H9 (cell line): ENCODE data around the gene CALN1. TPM values are rescaled to one million over a fixed set of nuclear protein-coding genes. Genes with fewer than 3 reads are reported as not detected.

Experiments
- DNase-seq: peaks from one replicate; pipeline ENCODE4 v3.0.0-alpha.2; 2017
- H2AFZ ChIP-seq: one replicate; pipeline ENCODE4 v1.6.1; 2013; ENCODE audit warnings: mild to moderate bottlenecking, low read length, control low read depth, moderate library complexity
- H2AK5ac ChIP-seq: 2 replicates; pipeline ENCODE4 v1.6.1; 2013; ENCODE audit warnings: low read length, control low read depth, mixed read lengths; ENCODE audit not compliant: insufficient read length
- H2BK120ac ChIP-seq: one replicate; pipeline ENCODE4 v1.6.1; 2013; ENCODE audit warnings: low read depth, mild to moderate bottlenecking, low read length, control low read depth, inconsistent platforms; ENCODE audit not compliant: poor library complexity, severe bottlenecking
- H2BK12ac ChIP-seq: 2 replicates; pipeline ENCODE4 v1.6.1; 2013; ENCODE audit warnings: low read length, control low read depth, mixed read lengths, low read depth; ENCODE audit not compliant: insufficient read length
- H2BK15ac ChIP-seq: 2 replicates; pipeline ENCODE4 v1.6.1; 2013; ENCODE audit warnings: low read depth, low read length, control low read depth
- H2BK20ac ChIP-seq: one replicate; pipeline ENCODE4 v1.6.1; 2013; ENCODE audit warnings: low read depth, mild to moderate bottlenecking, low read length, control low read depth, inconsistent platforms; ENCODE audit not compliant: poor library complexity, severe bottlenecking
- H2BK5ac ChIP-seq: 2 replicates; pipeline ENCODE4 v1.6.1; 2013; ENCODE audit warnings: low read length, control low read depth, mixed read lengths; ENCODE audit not compliant: insufficient read length
- H3K14ac ChIP-seq: 2 replicates; pipeline ENCODE4 v1.6.1; 2013; ENCODE audit warnings: low read length, control low read depth; ENCODE audit not compliant: insufficient read depth
- H3K18ac ChIP-seq: 2 replicates; pipeline ENCODE4 v1.6.1; 2013; ENCODE audit warnings: low read depth, mild to moderate bottlenecking, mixed read lengths, low read length, control low read depth; ENCODE audit not compliant: insufficient read length
- H3K23ac ChIP-seq: 2 replicates; pipeline ENCODE4 v1.6.1; 2013; ENCODE audit warnings: low read length, control low read depth, mixed read lengths, low read depth; ENCODE audit not compliant: insufficient read length
- H3K23me2 ChIP-seq: 2 replicates; pipeline ENCODE4 v1.6.1; 2013; ENCODE audit warnings: low read depth, mild to moderate bottlenecking, mixed read lengths, low read length, control low read depth; ENCODE audit not compliant: insufficient read length, poor library complexity, severe bottlenecking
- H3K27ac ChIP-seq: 2 replicates; pipeline ENCODE4 v1.5.1; 2013; ENCODE audit warnings: low read length, control low read depth, mixed read lengths, low read depth; ENCODE audit not compliant: insufficient read length
- H3K27me3 ChIP-seq: 2 replicates; pipeline ENCODE4 v1.6.1; 2013; ENCODE audit warnings: low read length, control low read depth, inconsistent platforms; ENCODE audit not compliant: insufficient read depth
- H3K4ac ChIP-seq: 2 replicates; pipeline ENCODE4 v1.6.1; 2013; ENCODE audit warnings: low read depth, mild to moderate bottlenecking, control low read depth, inconsistent platforms, low read length, moderate library complexity
- H3K4me1 ChIP-seq: 2 replicates; pipeline ENCODE4 v1.6.1; 2013; ENCODE audit warnings: low read length, control low read depth, inconsistent platforms; ENCODE audit not compliant: insufficient read depth
- H3K4me2 ChIP-seq: 2 replicates; pipeline ENCODE4 v1.6.1; 2013; ENCODE audit warnings: low read length, control low read depth, mixed read lengths; ENCODE audit not compliant: insufficient read length, insufficient read depth
- H3K56ac ChIP-seq: 2 replicates; pipeline ENCODE4 v1.6.1; 2013; ENCODE audit warnings: low read depth, mild to moderate bottlenecking, mixed read lengths, low read length, control low read depth; ENCODE audit not compliant: insufficient read length
- H3K79me1 ChIP-seq: 2 replicates; pipeline ENCODE4 v1.6.1; 2013; ENCODE audit warnings: low read depth, mild to moderate bottlenecking, moderate library complexity, low read length, control low read depth, inconsistent platforms; ENCODE audit not compliant: insufficient read depth, poor library complexity, severe bottlenecking
- H3K79me2 ChIP-seq: 2 replicates; pipeline ENCODE4 v1.6.1; 2013; ENCODE audit warnings: low read length, control low read depth, inconsistent platforms; ENCODE audit not compliant: insufficient read depth
- H3K9ac ChIP-seq: 2 replicates; pipeline ENCODE4 v1.6.1; 2013; ENCODE audit warnings: low read length, control low read depth, mixed read lengths; ENCODE audit not compliant: insufficient read length; ENCODE audit errors: extremely low read depth
- H3K9me3 ChIP-seq: one replicate; pipeline ENCODE4 v1.6.1; 2013; ENCODE audit warnings: low read depth, low read length, inconsistent platforms; ENCODE audit not compliant: control insufficient read depth
- H3T11ph ChIP-seq: one replicate; pipeline ENCODE4 v1.6.1; 2013; ENCODE audit warnings: mild to moderate bottlenecking, low read length, control low read depth, inconsistent platforms
- H4K20me1 ChIP-seq: one replicate; pipeline ENCODE4 v1.6.1; 2013; ENCODE audit not compliant: control insufficient read depth, insufficient read length, insufficient read depth
- H4K5ac ChIP-seq: 2 replicates; pipeline ENCODE4 v1.6.1; 2013; ENCODE audit warnings: low read depth, mild to moderate bottlenecking, mixed read lengths, low read length, control low read depth; ENCODE audit not compliant: insufficient read length
- H4K8ac ChIP-seq: replicated peaks from 2 replicates; pipeline ENCODE4 v1.6.1; 2013; ENCODE audit warnings: low read length, control low read depth, mixed read lengths, low read depth; ENCODE audit not compliant: insufficient read length
- H4K91ac ChIP-seq: 2 replicates; pipeline ENCODE4 v1.6.1; 2013; ENCODE audit warnings: low read depth, mild to moderate bottlenecking, moderate library complexity, mixed read lengths, low read length, control low read depth; ENCODE audit not compliant: insufficient read length
- H3K27ac Mint-ChIP-seq, 3 experiments: 2 replicates in 2 of 3; 3 replicates in 1 of 3; pipeline ENCODE4 v1.8.0; 2020 to 2021; ENCODE audit warnings: mixed read lengths in 3 of 3, mild to moderate bottlenecking in 1 of 3, moderate library complexity in 1 of 3
- H3K27me3 Mint-ChIP-seq: 2 replicates; pipeline ENCODE4 v1.8.0; 2021; ENCODE audit warnings: low read depth, mild to moderate bottlenecking, moderate library complexity, mixed read lengths
- H3K36me3 Mint-ChIP-seq, 3 experiments: 2 replicates in 2 of 3; 3 replicates in 1 of 3; pipeline ENCODE4 v1.8.0; 2020 to 2021; ENCODE audit warnings: low read depth in 3 of 3, mixed read lengths in 3 of 3; ENCODE audit not compliant: insufficient read depth in 1 of 3
- H3K4me1 Mint-ChIP-seq, 2 experiments: 2 replicates each; pipeline ENCODE4 v1.8.0; 2020; ENCODE audit warnings: mixed read lengths in 2 of 2
- H3K4me3 Mint-ChIP-seq, 2 experiments: 2 replicates in 1 of 2; 3 replicates in 1 of 2; pipeline ENCODE4 v1.8.0; 2020 to 2021; ENCODE audit warnings: mild to moderate bottlenecking in 2 of 2, mixed read lengths in 2 of 2, moderate library complexity in 1 of 2
- H3K9me3 Mint-ChIP-seq, 2 experiments: 2 replicates in 1 of 2; 3 replicates in 1 of 2; pipeline ENCODE4 v1.8.0; 2020; ENCODE audit warnings: mild to moderate bottlenecking in 2 of 2, mixed read lengths in 2 of 2, moderate library complexity in 1 of 2
- CTCF ChIP-seq: fragments of 200-600 bp; sonication (generic); conservative IDR thresholded peaks from 3 replicates; pipeline ENCODE4 v1.8.0; 2021; ENCODE audit warnings: antibody characterized with exemption, mild to moderate bottlenecking
- WGBS: extraction: QIAGEN DNeasy Blood & Tissue Kit; methylation state at CpG from one replicate; pipeline ENCODE4 v1.1.7; 2013; ENCODE audit warnings: missing lambda C conversion rate, low lambda C conversion rate, mixed read lengths; ENCODE audit not compliant: insufficient read length; ENCODE audit errors: extremely low coverage; 5-methylcytosine and 5-hydroxymethylcytosine counted together
- total RNA-seq: library from RNA; stranded (reverse); gene quantifications from 2 replicates; pipeline ENCODE4 v1.2.1, GENCODE V29; 2021

CALN1 gene
- total RNA-seq, 1 experiment from 2014 or later, result 2.8 TPM

- Histone ChIP-seq H3K9me3 (no peaks in the 10 kb centered on the region), H3K56ac (no peak overlapping the region), H3K4me2 (no peak overlapping the region), H3K27ac (no peak overlapping the region), H2BK5ac (no peak overlapping the region), H2BK12ac (no peak overlapping the region), H3K79me2 (no peaks in the 10 kb centered on the region), H4K5ac (no peak overlapping the region), H3K18ac (no peak overlapping the region), H3K4ac (no peak overlapping the region), H3K23ac (no peak overlapping the region), H4K8ac (no peak overlapping the region), H2BK20ac (no peak overlapping the region), H4K20me1 (no peaks in the 10 kb centered on the region), H3T11ph (no peak overlapping the region), H3K27me3 (no peaks in the 10 kb centered on the region), H3K14ac (no peak overlapping the region), H2AFZ (no peak overlapping the region), H3K79me1 (no peaks in the 10 kb centered on the region), H3K23me2 (no peaks in the 10 kb centered on the region), H3K9ac (no peak overlapping the region), H3K4me1 (no peaks in the 10 kb centered on the region), H2AK5ac (no peak overlapping the region), H2BK15ac (no peak overlapping the region), H2BK120ac (no peak overlapping the region), H4K91ac (no peak overlapping the region)
- Mint-ChIP-seq H3K27me3 (peaks cover 3% of the 10 kb centered on the region; the same call in 1 of the 2 replicates), H3K9me3 (peaks cover 55 to 58% of the 10 kb centered on the region in 2 experiments), H3K36me3 (peaks cover 25 to 43% (median 37%) of the 10 kb centered on the region in 3 experiments), H3K4me1 (no peaks in the 10 kb centered on the region), H3K27ac (no peak overlapping the region), H3K4me3 (no peak overlapping the region)
- no CpG with 5 or more reads among the region's 2 CpGs for WGBS
- DNase-seq, result no peak
- no peak for TF ChIP-seq CTCF
Measured at GRCh38 chr7:72140566-72140965, 271.6 kb downstream of the CALN1 start.
